ENCODE measurements around the gene CLK3. TPM values are rescaled to one million over a fixed set of nuclear protein-coding genes. Genes with fewer than 3 reads are reported as not detected.
A peak's percentile ranks its signal among the peaks of the same experiment; 100 is the strongest.

Gene CLK3
- total RNA-seq, 1 donor from 2014 or later, result 83.0 TPM

GRCh38 chr15:74648051-74648842 is 32.6 kb downstream of the CLK3 start:
- H3K27me3 Mint-ChIP-seq (ENCODE audit: low read depth), result no peaks in the 10 kb centered on the region
- peak overlapping the region; percentile 76 for H3K27ac Mint-ChIP-seq
- H3K9me3 Mint-ChIP-seq, result no peaks in the 10 kb centered on the region
- peaks cover 14% of the 10 kb centered on the region for H3K36me3 Mint-ChIP-seq
- no peak for TF ChIP-seq CTCF (IDR thresholded peaks at IDR 0.05; ENCODE audit: unreplicated experiment)
- H3K4me1 Mint-ChIP-seq, result peaks cover 31% of the 10 kb centered on the region
- H3K4me3 Mint-ChIP-seq, result no peak overlapping the region
- DNase-seq (ENCODE audit: low spot score in 2 of 2, unreplicated experiment in 2 of 2), result no peak

GRCh38 chr15:74651242-74651741 is 35.7 kb downstream of the CLK3 start:
- Mint-ChIP-seq H3K27ac (no peak overlapping the region), H3K36me3 (peaks cover 14% of the 10 kb centered on the region), H3K9me3 (no peaks in the 10 kb centered on the region), H3K4me1 (peaks cover 30% of the 10 kb centered on the region), H3K4me3 (no peak overlapping the region), H3K27me3 (ENCODE audit: low read depth) (no peaks in the 10 kb centered on the region)
- no peak for TF ChIP-seq CTCF (IDR thresholded peaks at IDR 0.05; ENCODE audit: unreplicated experiment)
- no peak for DNase-seq (ENCODE audit: low spot score in 2 of 2, unreplicated experiment in 2 of 2)

GRCh38 chr15:74653426-74654102 is 37.9 kb downstream of the CLK3 start:
- Mint-ChIP-seq H3K27me3 (ENCODE audit: low read depth) (no peaks in the 10 kb centered on the region), H3K4me1 (peaks cover 15% of the 10 kb centered on the region), H3K27ac (peak overlapping the region; percentile 87), H3K4me3 (no peak overlapping the region), H3K9me3 (no peaks in the 10 kb centered on the region), H3K36me3 (peaks cover 13% of the 10 kb centered on the region)
- TF ChIP-seq CTCF (IDR thresholded peaks at IDR 0.05; ENCODE audit: unreplicated experiment), result no peak
- no peak for DNase-seq (ENCODE audit: low spot score in 2 of 2, unreplicated experiment in 2 of 2)

- H3K4me3 Mint-ChIP-seq, result no peak overlapping the region
- peaks cover 14% of the 10 kb centered on the region for H3K4me1 Mint-ChIP-seq
- TF ChIP-seq CTCF (IDR thresholded peaks at IDR 0.05; ENCODE audit: unreplicated experiment), result no peak
- no peak for DNase-seq (ENCODE audit: low spot score in 2 of 2, unreplicated experiment in 2 of 2)
- H3K27me3 Mint-ChIP-seq (ENCODE audit: low read depth), result no peaks in the 10 kb centered on the region
- H3K9me3 Mint-ChIP-seq, result no peaks in the 10 kb centered on the region
- H3K27ac Mint-ChIP-seq, result no peak overlapping the region
- peaks cover 6% of the 10 kb centered on the region for H3K36me3 Mint-ChIP-seq
Observed at GRCh38 chr15:74655424-74655823, 39.8 kb downstream of the CLK3 start.

GRCh38 chr15:74656935-74657535 is 41.4 kb downstream of the CLK3 start:
- no peak overlapping the region for H3K4me3 Mint-ChIP-seq
- H3K9me3 Mint-ChIP-seq, result no peaks in the 10 kb centered on the region
- TF ChIP-seq CTCF (IDR thresholded peaks at IDR 0.05; ENCODE audit: unreplicated experiment), result no peak
- no peak for DNase-seq (ENCODE audit: low spot score in 2 of 2, unreplicated experiment in 2 of 2)
- H3K27ac Mint-ChIP-seq, result no peak overlapping the region
- H3K36me3 Mint-ChIP-seq, result peaks cover 8% of the 10 kb centered on the region
- H3K4me1 Mint-ChIP-seq, result peaks cover 14% of the 10 kb centered on the region
- H3K27me3 Mint-ChIP-seq (ENCODE audit: low read depth), result no peaks in the 10 kb centered on the region
